IMR-90 (cell line): ENCODE data around the gene SBF2. TPM values are rescaled to one million over a fixed set of nuclear protein-coding genes. Genes with fewer than 3 reads are reported as not detected.
A peak's percentile ranks its signal among the peaks of the same experiment; 100 is the strongest.

ENCODE experiments used
- ATAC-seq: fragments of 200-7000 bp; cut with Tn5 transposase; 2 replicates; pipeline ENCODE4 v1.9.1; 2020; ENCODE audit warnings: low read depth, mild to moderate bottlenecking, moderate library complexity
- BruUV-seq: library from RNA; stranded (reverse); fragments of 400-500 nt; replicated peaks from 2 replicates; lab custom pipeline; 2021; lab: Mats Ljungman, UMichigan
- CTCF ChIA-PET: fragments of 300-600 bp; formaldehyde crosslinking; extraction: SDS; loops from one replicate; lab custom pipeline; 2021; ENCODE audit warnings: antibody characterized with exemption; lab: Yijun Ruan, JAX
- POLR2A ChIA-PET: fragments of 300-600 bp; sonication (Branson Sonifier 250); formaldehyde crosslinking; loops from one replicate; lab custom pipeline; 2022; ENCODE audit warnings: antibody characterized with exemption; ENCODE audit not compliant: unreplicated experiment; lab: Charles Lee
- DNase-seq: peaks from one replicate; pipeline ENCODE4 v3.0.0; 2013
- H2AFZ ChIP-seq: replicated peaks from 2 replicates; pipeline ENCODE3; 2013; ENCODE audit warnings: low read length, mild to moderate bottlenecking; ENCODE audit not compliant: poor library complexity
- H2AK5ac ChIP-seq: 2 replicates; pipeline ENCODE4 v1.6.1; 2013; ENCODE audit warnings: low read depth, low read length, inconsistent platforms
- H2AK9ac ChIP-seq: replicated peaks from 2 replicates; pipeline ENCODE3; 2013; ENCODE audit warnings: mild to moderate bottlenecking, low read depth, low read length, moderate library complexity; ENCODE audit not compliant: poor library complexity
- H2BK120ac ChIP-seq: 2 replicates; pipeline ENCODE4 v1.6.1; 2013; ENCODE audit warnings: low read depth, low read length, inconsistent platforms
- H2BK15ac ChIP-seq: 3 replicates; pipeline ENCODE4 v1.6.1; 2013; ENCODE audit warnings: low read depth, low read length, inconsistent platforms
- H2BK20ac ChIP-seq: 2 replicates; pipeline ENCODE4 v1.6.1; 2013; ENCODE audit warnings: low read depth, mild to moderate bottlenecking, inconsistent platforms, low read length, moderate library complexity
- H2BK5ac ChIP-seq: 2 replicates; pipeline ENCODE4 v1.6.1; 2013; ENCODE audit warnings: mild to moderate bottlenecking, low read depth, low read length, inconsistent platforms; ENCODE audit not compliant: poor library complexity, severe bottlenecking
- H3K14ac ChIP-seq: replicated peaks from 2 replicates; pipeline ENCODE4 v1.6.1; 2013; ENCODE audit warnings: low read depth, low read length, inconsistent platforms
- H3K18ac ChIP-seq: 2 replicates; pipeline ENCODE4 v1.6.1; 2013; ENCODE audit warnings: low read depth, low read length, control low read depth
- H3K23ac ChIP-seq: 2 replicates; pipeline ENCODE4 v1.6.1; 2013; ENCODE audit warnings: low read depth, low read length, inconsistent platforms
- H3K27ac ChIP-seq: 2 replicates; pipeline ENCODE4 v1.5.1; 2013; ENCODE audit warnings: mild to moderate bottlenecking, control low read depth, low read length; ENCODE audit not compliant: insufficient read depth
- H3K27me3 ChIP-seq: 2 replicates; pipeline ENCODE4 v1.6.1; 2013; ENCODE audit warnings: low read length; ENCODE audit not compliant: control insufficient read depth, insufficient read depth
- H3K36me3 ChIP-seq: 2 replicates; pipeline ENCODE4 v1.6.1; 2013; ENCODE audit warnings: low read length, mixed read lengths; ENCODE audit not compliant: control insufficient read depth, insufficient read depth
- H3K4ac ChIP-seq: 2 replicates; pipeline ENCODE4 v1.6.1; 2013; ENCODE audit warnings: low read depth, low read length, inconsistent platforms
- H3K4me1 ChIP-seq: 2 replicates; pipeline ENCODE4 v1.6.1; 2013; ENCODE audit warnings: low read length, mixed read lengths; ENCODE audit not compliant: control insufficient read depth, insufficient read depth
- H3K4me2 ChIP-seq: 2 replicates; pipeline ENCODE4 v1.6.1; 2013; ENCODE audit warnings: low read depth, mild to moderate bottlenecking, control low read depth, low read length, moderate library complexity
- H3K4me3 ChIP-seq: 2 replicates; pipeline ENCODE4 v1.5.1; 2013; ENCODE audit warnings: low read depth, mild to moderate bottlenecking, control low read depth, low read length, moderate library complexity; ENCODE audit not compliant: insufficient read depth
- H3K56ac ChIP-seq: 2 replicates; pipeline ENCODE4 v1.6.1; 2013; ENCODE audit warnings: low read length, inconsistent platforms; ENCODE audit not compliant: insufficient read depth; ENCODE audit errors: extremely low read depth
- H3K79me1 ChIP-seq, 2 experiments: 2 replicates each; pipeline ENCODE4 v1.6.1; 2013; ENCODE audit warnings: low read length in 2 of 2, inconsistent platforms in 1 of 2, low read depth in 1 of 2
- H3K9ac ChIP-seq: 2 replicates; pipeline ENCODE4 v1.6.1; 2013; ENCODE audit warnings: low read depth, low read length, control low read depth
- H3K9me1 ChIP-seq: 2 replicates; pipeline ENCODE4 v1.6.1; 2013; ENCODE audit warnings: low read length, inconsistent platforms; ENCODE audit not compliant: insufficient read depth
- H3K9me3 ChIP-seq: 2 replicates; pipeline ENCODE4 v1.6.1; 2013; ENCODE audit warnings: low read length; ENCODE audit not compliant: control insufficient read depth, insufficient read depth
- H4K20me1 ChIP-seq: 2 replicates; pipeline ENCODE4 v1.6.1; 2013; ENCODE audit warnings: low read length, inconsistent platforms; ENCODE audit not compliant: insufficient read depth
- H4K5ac ChIP-seq: 2 replicates; pipeline ENCODE4 v1.6.1; 2013; ENCODE audit warnings: mild to moderate bottlenecking, low read depth, low read length, control low read depth
- H4K8ac ChIP-seq, 2 experiments: 2 replicates each; pipeline ENCODE4 v1.6.1; 2013; ENCODE audit warnings: low read depth in 2 of 2, low read length in 2 of 2, control low read depth in 1 of 2, inconsistent platforms in 1 of 2
- H4K91ac ChIP-seq: 2 replicates; pipeline ENCODE4 v1.6.1; 2013; ENCODE audit warnings: low read depth, low read length, inconsistent platforms; ENCODE audit not compliant: insufficient read depth
- CEBPB ChIP-seq: IDR thresholded peaks from 2 replicates; pipeline ENCODE4 v1.6.1; 2012; ENCODE audit warnings: low read depth, low read length, improper control_type of control experiment
- MXI1 ChIP-seq: IDR thresholded peaks from 2 replicates; pipeline ENCODE4 v1.6.1; 2012; ENCODE audit warnings: low read depth, mild to moderate bottlenecking, low read length, moderate library complexity, borderline replicate concordance
- POLR2A ChIP-seq: IDR thresholded peaks from 2 replicates; pipeline ENCODE4 v1.6.1; 2012; ENCODE audit warnings: mild to moderate bottlenecking, low read depth, low read length
- RCOR1 ChIP-seq: IDR thresholded peaks from 2 replicates; pipeline ENCODE4 v1.6.1; 2012; ENCODE audit warnings: mild to moderate bottlenecking, low read length, improper control_type of control experiment; ENCODE audit not compliant: insufficient replicate concordance
- WGBS, 2 experiments: methylation state at CpG; one replicate each; pipeline versions ENCODE4 v1.1.5 to v1.1.7; 2013; ENCODE audit warnings: missing lambda C conversion rate in 2 of 2; ENCODE audit not compliant: insufficient read length in 1 of 2; ENCODE audit errors: extremely low coverage in 2 of 2; 5-methylcytosine and 5-hydroxymethylcytosine counted together
- dilution Hi-C: fragments of 300-500 bp; cut with HindIII; formaldehyde crosslinking; loops from one replicate; pipeline ENCODE4 v1.14.3; 2018; ENCODE audit warnings: low sequenced_read_pairs; ENCODE audit not compliant: unreplicated experiment
- in situ Hi-C: fragments of 300-500 bp; cut with MboI; formaldehyde crosslinking; loops from 3 replicates; pipeline ENCODE4 v1.14.3; 2019; ENCODE audit warnings: low sequenced_read_pairs, inconsistent platforms, mixed read lengths
- intact Hi-C: fragments of 100-400 bp; cut with micrococcal nuclease; formaldehyde crosslinking; loops from 2 replicates; pipeline ENCODE4 v1.10.0; 2022
- polyA plus RNA-seq, 3 experiments: library from polyadenylated mRNA; depleted of rRNA; stranded (reverse); fragments of >200 nt; gene quantifications; 2 replicates each; pipeline ENCODE4 v1.2.3, GENCODE V29; 2012; ENCODE audit warnings: low replicate concordance in 1 of 3
- total RNA-seq: library from RNA; depleted of rRNA; stranded (reverse); fragments of >200 nt; gene quantifications from 2 replicates; pipeline ENCODE4 v1.2.3, GENCODE V29; 2012

SBF2 gene
- total and polyA plus RNA-seq, 2 of the 4 experiments (the other 2 are of a cell fraction) = 23.8 to 51.8 TPM

- Histone ChIP-seq H3K9me3 (peaks cover 1% of the 10 kb centered on the region; the same call in 1 of the 2 replicates), H3K4me1 (peaks cover 10% of the 10 kb centered on the region), H4K91ac (no peak overlapping the region), H2BK120ac (no peak overlapping the region), H3K27me3 (no peaks in the 10 kb centered on the region), H3K36me3 (no peaks in the 10 kb centered on the region), H3K4ac (no peak overlapping the region), H4K5ac (no peak overlapping the region), H3K56ac (no peak overlapping the region), H2AFZ (no peak overlapping the region), H3K9ac (no peak overlapping the region), H2AK5ac (no peak overlapping the region), H4K20me1 (no peaks in the 10 kb centered on the region), H3K23ac (no peak overlapping the region), H2BK20ac (no peak overlapping the region), H2BK15ac (no peak overlapping the region), H3K4me2 (no peak overlapping the region), H3K79me1 (peaks cover 33 to 41% of the 10 kb centered on the region in 2 experiments), H3K14ac (no peak overlapping the region), H3K4me3 (no peak overlapping the region), H2AK9ac (no peak overlapping the region), H2BK5ac (no peak overlapping the region), H3K9me1 (peaks cover 3% of the 10 kb centered on the region; the same call in 1 of the 2 replicates), H3K18ac (no peak overlapping the region), H4K8ac (no peak overlapping the region), H3K27ac (no peak overlapping the region)
- CTCF ChIA-PET = no interaction called here
- intact Hi-C loops (no loop called here), dilution Hi-C loops (no loop called here), in situ Hi-C loops (no loop called here)
- TF ChIP-seq RCOR1 (no peak), CEBPB (peak; percentile 47; the same call in 1 of the 2 replicates), MXI1 (no peak), POLR2A (no peak)
- 91% methylated on average over 4 of the region's 4 CpGs; no CpG with 5 or more reads in 1 of the 2 experiments for WGBS, 2 experiments
- BruUV-seq = no TSS peak
- POLR2A ChIA-PET = no interaction called here
- DNase-seq = no peak
- ATAC-seq = no peak
These were observed 149.1 kb downstream of the SBF2 start for GRCh38 chr11:10144954-10145353.
